Peyer's patch (tissue), 4 donors: ENCODE measurements around the gene TLE6. TPM values are rescaled to one million over a fixed set of nuclear protein-coding genes. Genes with fewer than 3 reads are reported as not detected.

ENCODE experiments used
- DNase-seq, 3 donors: peaks; one replicate each; pipeline ENCODE4 v3.0.0-alpha.2; 2017 to 2019
- H3K27ac ChIP-seq, 4 donors: fragments of 200-600 bp; sonication (generic); one replicate each; pipeline ENCODE4 v1.5.1; 2016 to 2019
- H3K27me3 ChIP-seq, 2 donors: fragments of 200-600 bp; sonication (generic); one replicate each; pipeline ENCODE4 v1.5.1; 2019
- H3K36me3 ChIP-seq, 3 donors: fragments of 200-600 bp; sonication (generic); one replicate each; pipeline ENCODE4 v1.5.1; 2016 to 2019
- H3K4me1 ChIP-seq, 4 donors: fragments of 200-600 bp; sonication (generic); one replicate each; pipeline ENCODE4 v1.5.1; 2016 to 2019
- H3K4me3 ChIP-seq, 4 donors: fragments of 200-600 bp; sonication (generic); 1 replicate in 3 of 4; 2 replicates in 1 of 4; pipeline ENCODE4 v1.5.1; 2016 to 2019; ENCODE audit warnings: mild to moderate bottlenecking in 1 of 4
- H3K9me3 ChIP-seq, 4 donors: fragments of 200-600 bp; sonication (generic); one replicate each; pipeline ENCODE4 v1.5.1; 2016 to 2019; ENCODE audit warnings: mild to moderate bottlenecking in 1 of 4
- POLR2A ChIP-seq, 2 donors: fragments of 450-650 bp; IDR thresholded peaks; one replicate each; pipeline ENCODE4 v1.5.1; 2017; ENCODE audit warnings: antibody characterized with exemption in 2 of 2, mild to moderate bottlenecking in 2 of 2, moderate library complexity in 2 of 2
- total RNA-seq, 4 donors: library from RNA; depleted of rRNA; stranded (reverse); fragments of >200 nt; gene quantifications; one replicate each; pipeline ENCODE4 v1.1.0, GENCODE V29; 2016
- TF ChIP-seq, protein P1 (sequence below), 6 experiments: fragments of 450-650 bp in 4 of 6; fragments of 200-600 bp in 2 of 6; sonication (generic) in 1 of 6; IDR thresholded peaks; one replicate each; pipeline ENCODE4 v1.5.1; 2017 to 2019; ENCODE audit warnings: antibody characterized with exemption in 6 of 6, mild to moderate bottlenecking in 3 of 6, moderate library complexity in 1 of 6

TLE6 gene
- total RNA-seq, 4 donors from 2014 or later: 1.9 to 2.5 TPM; not detected in 2

DNA sequence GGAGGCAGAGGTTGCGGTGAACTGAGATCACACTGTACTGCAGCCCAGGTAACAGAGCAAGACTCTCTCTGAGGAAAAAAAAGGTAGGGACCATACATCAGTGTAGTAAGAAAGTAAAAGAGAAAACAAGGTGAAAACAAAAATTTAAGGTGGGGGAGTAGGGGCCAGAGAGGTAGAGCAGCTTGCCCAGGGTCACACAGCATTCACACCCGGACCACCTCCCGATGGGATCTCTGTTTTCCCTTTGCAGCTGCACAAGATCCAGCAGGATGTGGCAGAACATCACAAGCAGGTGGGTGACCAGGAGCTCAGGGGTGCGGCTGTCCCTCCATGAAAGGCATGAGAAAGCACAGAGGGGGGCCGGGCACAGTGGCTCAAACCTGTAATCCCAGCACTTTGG lies 4.5 kb downstream of the TLE6 start:
- no peak for TF ChIP-seq POLR2A (IDR thresholded peaks at IDR 0.05)
- TF ChIP-seq, protein P1, sequence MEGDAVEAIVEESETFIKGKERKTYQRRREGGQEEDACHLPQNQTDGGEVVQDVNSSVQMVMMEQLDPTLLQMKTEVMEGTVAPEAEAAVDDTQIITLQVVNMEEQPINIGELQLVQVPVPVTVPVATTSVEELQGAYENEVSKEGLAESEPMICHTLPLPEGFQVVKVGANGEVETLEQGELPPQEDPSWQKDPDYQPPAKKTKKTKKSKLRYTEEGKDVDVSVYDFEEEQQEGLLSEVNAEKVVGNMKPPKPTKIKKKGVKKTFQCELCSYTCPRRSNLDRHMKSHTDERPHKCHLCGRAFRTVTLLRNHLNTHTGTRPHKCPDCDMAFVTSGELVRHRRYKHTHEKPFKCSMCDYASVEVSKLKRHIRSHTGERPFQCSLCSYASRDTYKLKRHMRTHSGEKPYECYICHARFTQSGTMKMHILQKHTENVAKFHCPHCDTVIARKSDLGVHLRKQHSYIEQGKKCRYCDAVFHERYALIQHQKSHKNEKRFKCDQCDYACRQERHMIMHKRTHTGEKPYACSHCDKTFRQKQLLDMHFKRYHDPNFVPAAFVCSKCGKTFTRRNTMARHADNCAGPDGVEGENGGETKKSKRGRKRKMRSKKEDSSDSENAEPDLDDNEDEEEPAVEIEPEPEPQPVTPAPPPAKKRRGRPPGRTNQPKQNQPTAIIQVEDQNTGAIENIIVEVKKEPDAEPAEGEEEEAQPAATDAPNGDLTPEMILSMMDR (IDR thresholded peaks at IDR 0.05): no peak
- no peak for DNase-seq
- Histone ChIP-seq H3K36me3 (no peaks in the 10 kb centered on the region), H3K4me3 (no peak overlapping the region), H3K4me1 (peaks cover 0 to 32% (median 4%) of the 10 kb centered on the region in 4 donors), H3K27ac (no peak overlapping the region), H3K9me3 (no peaks in the 10 kb centered on the region), H3K27me3 (no peaks in the 10 kb centered on the region)

DNA sequence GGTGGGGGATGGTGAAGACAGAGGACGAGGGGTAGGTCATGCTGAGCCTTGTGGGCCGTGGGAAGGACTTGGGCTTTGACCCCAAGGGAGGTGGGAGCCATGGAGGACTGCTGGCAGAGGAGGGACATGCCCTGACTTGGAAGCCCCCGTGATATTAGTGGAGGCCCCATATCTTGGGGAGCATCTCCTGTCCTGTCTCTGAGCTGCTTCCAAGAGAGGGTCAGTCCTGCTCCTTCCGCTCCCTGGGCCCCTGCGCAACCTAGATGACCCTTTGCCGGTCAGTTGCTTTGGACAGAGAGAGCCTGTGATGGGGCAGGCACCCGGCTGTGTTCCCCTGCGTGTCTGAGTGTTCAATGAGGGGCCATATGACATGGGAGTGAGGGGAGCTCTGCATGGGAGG lies 5.2 kb downstream of the TLE6 start:
- H3K27ac ChIP-seq: peak overlapping the region; percentile 27 to 86 (median 67)

DNA sequence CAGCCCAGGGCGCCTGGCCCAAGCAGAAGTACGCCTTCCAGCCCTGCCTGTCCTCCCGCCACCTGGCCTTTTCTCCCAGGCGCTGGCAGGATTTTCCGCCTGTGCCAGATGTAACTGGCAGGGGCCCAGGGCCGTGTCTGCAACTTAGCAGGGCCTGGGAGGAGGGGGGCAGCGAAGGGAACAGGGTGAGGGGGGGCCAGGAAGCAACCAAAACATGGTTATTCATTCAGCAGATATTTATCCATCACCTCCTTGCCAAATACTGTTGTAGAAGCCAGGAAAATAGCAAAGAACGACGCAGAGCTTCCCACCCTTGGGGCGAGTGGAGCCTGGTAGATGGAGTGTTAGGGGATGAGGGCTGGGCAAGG lies 5.6 kb downstream of the TLE6 start:
- H3K27ac ChIP-seq: peak overlapping the region; percentile 54 to 86 (median 67)
- TF ChIP-seq, protein P1 (IDR thresholded peaks at IDR 0.05): no peak
- no peak for TF ChIP-seq POLR2A (IDR thresholded peaks at IDR 0.05)
- no peaks in the 10 kb centered on the region for H3K9me3 ChIP-seq
- no peak overlapping the region for H3K4me3 ChIP-seq
- DNase-seq: peak in 2 of 3 donors; percentile 65 to 82
- no peaks in the 10 kb centered on the region for H3K27me3 ChIP-seq
- H3K36me3 ChIP-seq: no peaks in the 10 kb centered on the region
- peaks cover 0 to 23% (median 0%) of the 10 kb centered on the region in 4 donors for H3K4me1 ChIP-seq

More for the DNA sequence above, 5.2 kb downstream of the TLE6 start:
- H3K4me3 ChIP-seq: no peak overlapping the region
- H3K27me3 ChIP-seq: no peaks in the 10 kb centered on the region
- no peak for TF ChIP-seq POLR2A (IDR thresholded peaks at IDR 0.05)
- TF ChIP-seq, protein P1 (IDR thresholded peaks at IDR 0.05): no peak
- no peaks in the 10 kb centered on the region for H3K9me3 ChIP-seq
- H3K36me3 ChIP-seq: no peaks in the 10 kb centered on the region
- H3K4me1 ChIP-seq: peaks cover 0 to 27% (median 0%) of the 10 kb centered on the region in 4 donors
- DNase-seq: no peak

DNA sequence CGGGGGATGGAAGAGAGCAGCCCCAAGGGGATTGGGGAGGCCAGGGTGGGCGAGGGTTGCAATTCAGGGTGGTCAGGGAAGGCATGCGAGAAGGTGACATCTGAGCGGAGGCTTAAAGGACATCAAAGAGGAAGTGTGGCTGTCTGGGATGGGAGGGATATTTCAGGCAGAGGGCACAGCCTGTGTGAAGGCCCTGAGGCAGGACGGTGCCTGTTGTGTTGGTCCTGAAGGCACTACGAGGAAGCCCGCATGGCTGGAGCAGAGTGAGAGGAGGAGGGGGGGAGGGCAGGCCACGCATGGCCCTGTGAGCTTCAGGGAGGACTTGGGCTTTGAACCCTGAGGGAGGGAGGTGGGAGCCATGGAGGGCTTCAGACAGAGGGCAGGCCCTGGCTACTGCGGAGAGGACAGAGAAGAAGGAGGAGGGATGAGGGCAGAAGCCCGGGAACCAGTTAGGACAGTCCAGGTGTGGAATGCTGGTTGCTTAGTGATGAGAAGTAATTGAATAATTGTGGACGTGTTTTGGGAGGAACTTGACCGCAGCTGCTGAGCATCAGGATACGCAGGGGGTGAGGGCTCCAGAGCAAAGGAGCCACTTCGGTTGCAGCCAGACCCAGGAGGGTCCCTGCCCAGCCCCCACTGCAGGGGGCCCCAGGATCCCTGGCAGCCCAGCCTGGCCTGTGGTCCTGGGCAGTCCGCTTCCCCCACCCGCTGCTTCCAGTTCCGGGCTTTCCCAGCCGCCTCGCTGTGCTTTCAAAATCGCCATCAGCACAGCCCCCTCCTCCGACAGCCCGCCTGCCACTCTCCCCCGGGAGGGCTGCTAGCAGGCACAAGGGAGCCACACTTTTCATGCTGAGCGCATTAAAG lies 6.2 kb downstream of the TLE6 start:
- peak in 1 of 3 donors; percentile 52 for DNase-seq
- peaks cover 0 to 20% (median 0%) of the 10 kb centered on the region in 4 donors for H3K4me1 ChIP-seq
- no peak for TF ChIP-seq POLR2A (IDR thresholded peaks at IDR 0.05)
- TF ChIP-seq, protein P1 (IDR thresholded peaks at IDR 0.05): no peak

DNA sequence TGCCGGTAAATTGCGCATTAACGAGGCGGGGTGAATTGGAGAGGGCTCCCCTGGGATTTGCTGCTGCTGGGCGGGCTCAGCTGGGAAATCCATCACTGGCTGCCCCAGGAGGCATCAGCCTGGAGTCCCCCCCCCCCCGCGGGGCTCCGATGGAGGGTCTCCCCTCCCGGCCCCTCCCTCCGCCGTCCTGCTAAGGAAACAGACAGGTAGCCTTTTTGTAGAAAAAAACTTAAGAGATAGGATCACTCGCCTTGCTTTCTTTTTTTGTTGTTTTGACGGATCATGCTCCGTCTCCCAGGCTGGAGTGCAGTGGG lies 6.8 kb downstream of the TLE6 start:
- TF ChIP-seq, protein P1 (IDR thresholded peaks at IDR 0.05): no peak
- TF ChIP-seq POLR2A (IDR thresholded peaks at IDR 0.05): no peak
- no peaks in the 10 kb centered on the region for H3K9me3 ChIP-seq
- H3K27me3 ChIP-seq: no peaks in the 10 kb centered on the region
- peaks cover 0 to 20% (median 0%) of the 10 kb centered on the region in 4 donors for H3K4me1 ChIP-seq
- H3K4me3 ChIP-seq: peak overlapping the region; percentile 6 to 34 (median 18)
- no peak for DNase-seq
- H3K27ac ChIP-seq: peak overlapping the region; percentile 54 to 86 (median 67)
- no peaks in the 10 kb centered on the region for H3K36me3 ChIP-seq

More for the DNA sequence above, 6.2 kb downstream of the TLE6 start:
- Histone ChIP-seq H3K27ac (peak overlapping the region; percentile 54 to 86 (median 67)), H3K27me3 (no peaks in the 10 kb centered on the region), H3K36me3 (no peaks in the 10 kb centered on the region), H3K9me3 (no peaks in the 10 kb centered on the region), H3K4me3 (peak overlapping the region; percentile 6 to 34 (median 18))
